Adrenal gland (tissue), 12 donors: ENCODE data around the gene KRT6C. TPM values are rescaled to one million over a fixed set of nuclear protein-coding genes. Genes with fewer than 3 reads are reported as not detected.

Experiments
- DNase-seq, 7 donors: peaks; one replicate each; pipeline ENCODE4 v3.0.0-alpha.2; 2019 to 2020
- H3K27ac ChIP-seq, 5 donors: fragments of 200-600 bp; sonication (generic) in 4 of 5; 1 replicate in 3 of 5; 2 replicates in 2 of 5; pipeline versions ENCODE4 v1.5.1 to v1.8.0; 2016 to 2020; ENCODE audit warnings: mild to moderate bottlenecking in 1 of 5
- H3K27me3 ChIP-seq: fragments of 200-600 bp; 2 replicates; pipeline ENCODE4 v1.8.0; 2021
- H3K36me3 ChIP-seq, 2 donors: fragments of 200-600 bp; replicated peaks in 1 of 2; 1 replicate in 1 of 2; 2 replicates in 1 of 2; pipeline versions ENCODE4 v1.5.1 to v1.8.0; 2018 to 2022
- H3K4me1 ChIP-seq, 2 donors: fragments of 200-600 bp; replicated peaks in 1 of 2; 1 replicate in 1 of 2; 2 replicates in 1 of 2; pipeline versions ENCODE4 v1.5.1 to v1.8.0; 2018 to 2021
- H3K4me3 ChIP-seq, 4 donors: fragments of 200-600 bp; sonication (generic) in 3 of 4; one replicate each; pipeline ENCODE4 v1.5.1; 2016 to 2018
- H3K9me3 ChIP-seq, 3 donors: fragments of 200-600 bp; sonication (generic) in 1 of 3; replicated peaks in 1 of 3; 1 replicate in 2 of 3; 2 replicates in 1 of 3; pipeline versions ENCODE4 v1.5.1 to v1.8.0; 2016 to 2021
- CTCF ChIP-seq, 6 experiments: fragments of 450-650 bp in 4 of 6; fragments of 200-600 bp in 2 of 6; sonication (generic) in 1 of 6; IDR thresholded peaks; 1 replicate in 5 of 6; 2 replicates in 1 of 6; pipeline versions ENCODE4 v1.5.1 to v1.8.0; 2016 to 2021; ENCODE audit warnings: antibody characterized with exemption in 6 of 6, mild to moderate bottlenecking in 2 of 6, moderate library complexity in 1 of 6
- POLR2A ChIP-seq, 2 donors: fragments of 450-650 bp; IDR thresholded peaks; one replicate each; pipeline ENCODE4 v1.6.1; 2017; ENCODE audit warnings: antibody characterized with exemption in 2 of 2, mild to moderate bottlenecking in 2 of 2, moderate library complexity in 1 of 2
- WGBS, 4 donors: extraction: QIAGEN DNeasy Blood & Tissue Kit in 2 of 4; methylation state at CpG; one replicate each; pipeline versions ENCODE4 v1.1.5 to v1.1.7; 2013 to 2017; 5-methylcytosine and 5-hydroxymethylcytosine counted together
- intact Hi-C, 2 donors: fragments of 100-400 bp; cut with DNase I; formaldehyde crosslinking; loops; one replicate each; pipeline versions ENCODE4 v1.14.1 to v1.15.0; 2022 to 2023
- polyA plus RNA-seq, 3 donors: library from polyadenylated mRNA; stranded (reverse); fragments of 200-250 nt in 2 of 3; fragments of 350-450 nt in 1 of 3; fragmentation: Illumina TruSeq in 1 of 3; extraction: RNeasy Lipid Tissue Mini Kit (QIAGEN cat#74804) in 1 of 3; gene quantifications; one replicate each; pipeline ENCODE4 v1.2.3, GENCODE V29; 2013 to 2014
- total RNA-seq, 9 donors: library from RNA; depleted of rRNA in 4 of 9; stranded (reverse); fragments of >200 nt in 4 of 9; fragments of 120-200 nt in 1 of 9; fragmentation: NEBNext Ultra II Directional in 1 of 9; extraction: Animal tissue kit (Norgen Biotek cat#: 25700) in 1 of 9; gene quantifications; one replicate each; pipeline versions ENCODE4 v1.1.0 to v1.2.4, GENCODE V29; 2013 to 2023
- donor health status: healthy with polysubstance abuse.
- donor health status: Bipolar disorder and iron deficiency.
- donor health status: DM: yes; HTN: yes; CAD: no.
- donor health status: DM: no; HTN: no; CAD: no.
- donor health status: DM: no; HTN: no; CAD: no.
- donor health status: DM: yes; HTN: yes; CAD: no.

Gene KRT6C
- total and polyA plus RNA-seq, 12 donors: 0.17 to 0.28 TPM; not detected in 10

DNA sequence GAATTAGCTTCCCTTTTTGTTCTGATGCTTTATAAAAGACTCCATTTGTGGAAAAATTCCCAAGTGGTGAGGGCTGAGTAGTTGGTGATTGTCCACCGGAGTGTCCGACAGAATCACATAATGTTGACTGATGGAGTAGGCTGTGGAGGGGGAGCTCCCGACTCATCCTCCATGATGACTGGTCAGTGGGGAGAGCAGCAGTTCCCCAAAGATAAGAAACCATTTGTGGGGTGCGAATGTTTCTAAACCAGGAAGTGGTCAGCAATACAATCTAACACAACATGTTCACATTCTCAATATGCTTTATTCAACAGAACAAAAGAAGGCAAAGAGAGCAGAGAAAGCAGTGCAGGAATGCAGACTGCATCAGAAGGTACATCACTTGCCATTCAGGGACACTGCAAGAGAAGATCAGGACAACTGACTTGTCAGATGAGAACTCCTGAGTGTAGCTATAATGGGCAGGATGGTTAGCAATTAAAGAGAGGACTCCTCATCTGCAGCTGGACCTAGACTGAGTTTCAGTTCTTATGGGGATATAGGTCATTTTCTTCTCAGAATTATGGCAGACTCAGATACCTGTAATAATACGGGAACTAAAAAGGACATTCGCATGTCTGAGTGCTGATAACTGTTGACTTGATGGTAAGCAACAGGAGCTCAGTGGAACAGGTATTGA is 27.1 kb downstream of the KRT6C start:
- no peak for DNase-seq
- H3K36me3 ChIP-seq: no peaks in the 10 kb centered on the region
- H3K4me3 ChIP-seq: no peak overlapping the region
- no peaks in the 10 kb centered on the region for H3K4me1 ChIP-seq
- 72 to 79% (median 76%) methylated on average over 6 of the region's 6 CpGs for WGBS, 4 donors
- TF ChIP-seq CTCF (IDR thresholded peaks at IDR 0.05) (no peak), POLR2A (IDR thresholded peaks at IDR 0.05) (no peak)
- H3K27ac ChIP-seq: no peak overlapping the region
- no peaks in the 10 kb centered on the region for H3K9me3 ChIP-seq
- no peaks in the 10 kb centered on the region for H3K27me3 ChIP-seq
- intact Hi-C loops: no loop called here

DNA sequence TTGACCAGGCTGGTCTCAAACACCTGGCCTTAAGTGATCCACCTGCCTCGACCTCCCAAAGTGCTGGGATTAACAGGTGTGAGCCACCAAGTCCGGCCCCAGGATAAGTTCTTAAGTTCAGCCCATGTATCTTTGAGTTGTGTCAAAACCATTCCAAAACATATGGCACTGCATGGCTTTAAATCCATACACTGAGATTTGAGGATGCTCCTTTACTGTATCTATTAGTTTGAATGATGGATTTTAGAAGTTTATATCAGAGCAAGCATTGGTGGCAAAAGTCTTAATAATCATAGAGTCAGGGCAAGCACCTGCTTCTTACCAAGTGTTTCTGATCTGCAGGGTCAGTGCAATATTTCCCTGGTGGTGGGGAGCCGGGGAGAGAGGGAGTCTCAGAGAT is 27.7 kb downstream of the KRT6C start:
- H3K9me3 ChIP-seq: no peaks in the 10 kb centered on the region
- DNase-seq: no peak
- no peak overlapping the region for H3K27ac ChIP-seq
- 42 to 52% (median 47%) methylated on average over 3 of the region's 3 CpGs for WGBS, 4 donors
- no peaks in the 10 kb centered on the region for H3K36me3 ChIP-seq
- intact Hi-C loops: no loop called here
- H3K4me1 ChIP-seq: no peaks in the 10 kb centered on the region
- H3K27me3 ChIP-seq: no peaks in the 10 kb centered on the region
- no peak overlapping the region for H3K4me3 ChIP-seq
- TF ChIP-seq POLR2A (IDR thresholded peaks at IDR 0.05) (no peak), CTCF (IDR thresholded peaks at IDR 0.05) (no peak)

DNA sequence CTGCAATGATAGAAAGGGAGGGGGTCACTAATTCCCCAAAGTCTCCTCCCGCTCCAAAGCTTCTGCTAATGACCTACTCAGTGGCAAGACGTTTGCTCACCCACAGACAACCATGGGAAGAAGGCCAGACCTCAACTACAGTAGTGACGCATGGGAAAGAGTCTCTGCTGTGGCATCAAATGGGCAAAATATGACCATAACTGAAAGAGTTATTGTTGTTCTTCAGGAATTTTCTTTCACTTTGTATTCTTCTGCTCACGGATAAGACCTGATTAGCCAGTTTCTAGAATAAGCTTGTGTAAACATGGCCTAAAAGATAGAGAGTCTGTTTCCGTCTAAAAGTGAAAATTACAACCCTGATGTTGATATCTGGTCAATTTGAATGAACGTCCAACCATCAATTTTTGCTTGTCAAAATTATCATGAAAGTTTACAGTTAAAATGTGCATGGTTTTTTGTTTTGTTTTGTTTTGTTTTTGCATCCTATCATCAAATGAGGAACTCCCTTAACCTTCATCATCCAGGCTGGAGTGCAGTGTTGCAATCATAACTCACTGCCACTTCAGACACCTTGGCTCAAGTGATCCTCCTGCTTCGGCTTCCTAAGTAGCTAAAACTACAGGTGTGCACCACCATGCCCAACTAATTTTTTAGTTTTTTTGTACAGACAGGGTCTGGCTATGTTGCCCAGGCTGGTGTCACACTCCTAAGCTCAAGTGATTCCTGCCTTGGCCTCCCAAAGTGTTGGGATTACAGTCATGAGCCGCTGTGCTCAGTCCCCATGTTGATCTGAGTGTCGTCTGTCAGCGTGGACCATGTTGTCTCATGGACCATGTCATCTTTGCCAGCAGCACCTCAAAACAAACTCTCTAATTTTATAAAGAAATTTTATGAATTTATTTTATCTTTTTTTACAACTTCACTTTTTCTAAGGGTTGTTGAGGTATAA is 28.7 kb downstream of the KRT6C start:
- WGBS, 4 donors: 63 to 72% (median 66%) methylated on average over 10 of the region's 10 CpGs

More for the DNA sequence above, 28.7 kb downstream of the KRT6C start:
- Histone ChIP-seq H3K4me1 (no peaks in the 10 kb centered on the region), H3K4me3 (no peak overlapping the region), H3K9me3 (no peaks in the 10 kb centered on the region), H3K36me3 (no peaks in the 10 kb centered on the region), H3K27me3 (no peaks in the 10 kb centered on the region), H3K27ac (no peak overlapping the region)
- TF ChIP-seq POLR2A (IDR thresholded peaks at IDR 0.05) (no peak), CTCF (IDR thresholded peaks at IDR 0.05) (no peak)
- no peak for DNase-seq
- intact Hi-C loops: no loop called here
